ENCODE data around the gene AMD1. TPM values are rescaled to one million over a fixed set of nuclear protein-coding genes. Genes with fewer than 3 reads are reported as not detected.

The AMD1 gene
- total and polyA plus RNA-seq, 7 donors: 19.2 to 73.1 (median 40.3) TPM

GRCh38 chr6:110935171-110935570 lies 60.6 kb downstream of the AMD1 start:
- no peak overlapping the region for H3K4me3 ChIP-seq
- no peak overlapping the region for H3K27ac ChIP-seq
- no peaks in the 10 kb centered on the region for H3K36me3 ChIP-seq (ENCODE audit: insufficient read depth in 1 of 2, low read depth in 1 of 2)
- WGBS, 3 donors: 93 to 96% (median 93%) methylated on average over 6 of the region's 6 CpGs
- ATAC-seq (no peak), DNase-seq (no peak)
- no peaks in the 10 kb centered on the region for H3K4me1 ChIP-seq
- intact Hi-C loops (cut with DNase I): no loop called here
- TF ChIP-seq, protein P1, sequence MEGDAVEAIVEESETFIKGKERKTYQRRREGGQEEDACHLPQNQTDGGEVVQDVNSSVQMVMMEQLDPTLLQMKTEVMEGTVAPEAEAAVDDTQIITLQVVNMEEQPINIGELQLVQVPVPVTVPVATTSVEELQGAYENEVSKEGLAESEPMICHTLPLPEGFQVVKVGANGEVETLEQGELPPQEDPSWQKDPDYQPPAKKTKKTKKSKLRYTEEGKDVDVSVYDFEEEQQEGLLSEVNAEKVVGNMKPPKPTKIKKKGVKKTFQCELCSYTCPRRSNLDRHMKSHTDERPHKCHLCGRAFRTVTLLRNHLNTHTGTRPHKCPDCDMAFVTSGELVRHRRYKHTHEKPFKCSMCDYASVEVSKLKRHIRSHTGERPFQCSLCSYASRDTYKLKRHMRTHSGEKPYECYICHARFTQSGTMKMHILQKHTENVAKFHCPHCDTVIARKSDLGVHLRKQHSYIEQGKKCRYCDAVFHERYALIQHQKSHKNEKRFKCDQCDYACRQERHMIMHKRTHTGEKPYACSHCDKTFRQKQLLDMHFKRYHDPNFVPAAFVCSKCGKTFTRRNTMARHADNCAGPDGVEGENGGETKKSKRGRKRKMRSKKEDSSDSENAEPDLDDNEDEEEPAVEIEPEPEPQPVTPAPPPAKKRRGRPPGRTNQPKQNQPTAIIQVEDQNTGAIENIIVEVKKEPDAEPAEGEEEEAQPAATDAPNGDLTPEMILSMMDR (IDR thresholded peaks at IDR 0.05): no peak
- no peaks in the 10 kb centered on the region for H3K27me3 ChIP-seq (ENCODE audit: insufficient read depth in 3 of 3, low read length in 2 of 3)
- H3K9me3 ChIP-seq: no peaks in the 10 kb centered on the region

DNA sequence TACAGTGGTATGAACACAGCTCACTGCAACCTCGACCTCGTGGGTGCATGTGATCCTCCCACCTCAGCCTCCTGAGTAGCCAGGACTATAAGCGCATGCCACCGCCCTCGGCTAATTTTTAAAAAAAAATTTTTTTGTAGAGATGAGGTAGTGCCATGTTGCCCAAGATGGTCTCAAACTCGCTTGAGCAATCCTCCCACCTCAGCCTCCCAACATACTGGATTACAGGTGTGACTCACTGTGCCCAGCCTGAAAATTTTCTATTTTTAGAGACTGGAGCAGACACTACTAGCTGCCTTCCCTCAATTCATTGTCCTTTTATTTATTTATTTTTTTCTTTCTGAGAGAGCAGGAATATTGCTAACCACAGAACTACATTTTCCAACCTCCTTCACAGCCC lies 63.6 kb downstream of the AMD1 start:
- Histone ChIP-seq H3K9me3 (no peaks in the 10 kb centered on the region), H3K27me3 (ENCODE audit: insufficient read depth in 3 of 3, low read length in 2 of 3) (no peaks in the 10 kb centered on the region), H3K27ac (no peak overlapping the region), H3K4me3 (no peak overlapping the region), H3K4me1 (no peaks in the 10 kb centered on the region), H3K36me3 (ENCODE audit: insufficient read depth in 1 of 2, low read depth in 1 of 2) (no peaks in the 10 kb centered on the region)
- DNase-seq: no peak
- TF ChIP-seq, protein P1 (IDR thresholded peaks at IDR 0.05): no peak
- 94 to 95% (median 95%) methylated on average over 6 of the region's 6 CpGs for WGBS, 3 donors
- intact Hi-C loops (cut with DNase I): no loop called here
- peak in 2 of 4 donors; percentile 38 to 51 for ATAC-seq

GRCh38 chr6:110939429-110940200 lies 65.0 kb downstream of the AMD1 start:
- Histone ChIP-seq H3K4me1 (no peaks in the 10 kb centered on the region), H3K27me3 (ENCODE audit: insufficient read depth in 3 of 3, low read length in 2 of 3) (no peaks in the 10 kb centered on the region), H3K36me3 (ENCODE audit: insufficient read depth in 1 of 2, low read depth in 1 of 2) (no peaks in the 10 kb centered on the region), H3K9me3 (no peaks in the 10 kb centered on the region), H3K27ac (no peak overlapping the region), H3K4me3 (no peak overlapping the region)
- DNase-seq (no peak), ATAC-seq (no peak)
- WGBS, 3 donors: 88 to 92% (median 91%) methylated on average over 8 of the region's 8 CpGs
- intact Hi-C loops (cut with DNase I): no loop called here
- TF ChIP-seq, protein P1 (IDR thresholded peaks at IDR 0.05): no peak

GRCh38 chr6:110944681-110945151 lies 70.1 kb downstream of the AMD1 start:
- Histone ChIP-seq H3K36me3 (ENCODE audit: insufficient read depth in 1 of 2, low read depth in 1 of 2) (no peaks in the 10 kb centered on the region), H3K4me3 (no peak overlapping the region), H3K27me3 (ENCODE audit: insufficient read depth in 3 of 3, low read length in 2 of 3) (no peaks in the 10 kb centered on the region), H3K4me1 (no peaks in the 10 kb centered on the region), H3K9me3 (no peaks in the 10 kb centered on the region), H3K27ac (no peak overlapping the region)
- intact Hi-C loops (cut with DNase I): no loop called here
- TF ChIP-seq, protein P1 (IDR thresholded peaks at IDR 0.05): no peak
- WGBS, 3 donors: 93 to 100% (median 94%) methylated on average over 1 of the region's 1 CpG
- ATAC-seq (peak in 3 of 4 donors; percentile 30 to 59 (median 50)), DNase-seq (no peak)

Other genes with a start within 250 kb of the AMD1 start
- 10 to 100 TPM in 1 of 4 donors, 1 to 10 TPM in 3; 4.7 to 11.6 (median 5.6) TPM for gene CDK19, start 59.3 kb upstream of the AMD1 start, total RNA-seq
- gene CDK19, start 59.3 kb upstream of the AMD1 start, polyA plus RNA-seq: 1 to 10 TPM; 2.2 to 6.9 (median 3.1) TPM
- gene GTF3C6, start 83.9 kb downstream of the AMD1 start, total RNA-seq: 100 to 1,000 TPM; 112 to 143 (median 127) TPM
- 100 to 1,000 TPM; 125 to 159 (median 126) TPM for gene GTF3C6, start 83.9 kb downstream of the AMD1 start, polyA plus RNA-seq
- gene RPF2, start 107.3 kb downstream of the AMD1 start, total RNA-seq: 10 to 100 TPM; 28.9 to 50.5 (median 43.2) TPM
- 10 to 100 TPM; 35.1 to 67.7 (median 54.4) TPM for gene RPF2, start 107.3 kb downstream of the AMD1 start, polyA plus RNA-seq
- 100 to 1,000 TPM in 1 of 4 donors, 10 to 100 TPM in 3; 33.9 to 106 (median 56.1) TPM for gene SLC16A10, start 212.7 kb downstream of the AMD1 start, total RNA-seq
- gene SLC16A10, start 212.7 kb downstream of the AMD1 start, polyA plus RNA-seq: 10 to 100 TPM; 13.9 to 50.3 (median 39.3) TPM